Lung (tissue), 12 donors: ENCODE data around the gene TMEM221. TPM values are rescaled to one million over a fixed set of nuclear protein-coding genes. Genes with fewer than 3 reads are reported as not detected.

Experiments used
- ATAC-seq: fragments of 200-7000 bp; cut with Tn5 transposase; one replicate; pipeline ENCODE4 v1.9.1; 2020; ENCODE audit warnings: moderate number of reproducible peaks; ENCODE audit not compliant: insufficient read depth, low FRiP score
- DNase-seq, 3 donors: peaks; one replicate each; pipeline ENCODE4 v3.0.0-alpha.2; 2013 to 2017
- H3K27ac ChIP-seq, 2 donors: one replicate each; pipeline ENCODE4 v1.5.1; 2013; ENCODE audit warnings: mild to moderate bottlenecking in 2 of 2, moderate library complexity in 2 of 2, control low read depth in 1 of 2, inconsistent platforms in 1 of 2, low read depth in 1 of 2, low read length in 1 of 2
- H3K27me3 ChIP-seq, 3 donors: one replicate each; pipeline ENCODE4 v1.5.1; 2013; ENCODE audit warnings: low read length in 2 of 3; ENCODE audit not compliant: control insufficient read depth in 3 of 3, insufficient read depth in 3 of 3
- H3K36me3 ChIP-seq, 4 donors: one replicate each; pipeline ENCODE4 v1.5.1; 2013; ENCODE audit warnings: low read length in 4 of 4, mild to moderate bottlenecking in 1 of 4, moderate library complexity in 1 of 4; ENCODE audit not compliant: control insufficient read depth in 4 of 4, insufficient read depth in 4 of 4
- H3K4me1 ChIP-seq, 5 donors: one replicate each; pipeline ENCODE4 v1.5.1; 2013; ENCODE audit warnings: low read length in 5 of 5, mild to moderate bottlenecking in 2 of 5, moderate library complexity in 1 of 5; ENCODE audit not compliant: control insufficient read depth in 5 of 5, insufficient read depth in 5 of 5
- H3K4me3 ChIP-seq: one replicate; pipeline ENCODE4 v1.5.1; 2013; ENCODE audit warnings: mild to moderate bottlenecking, control low read depth, moderate library complexity
- H3K9ac ChIP-seq, 2 donors: one replicate each; pipeline ENCODE4 v1.5.1; 2013; ENCODE audit warnings: low read length in 2 of 2, control low read depth in 1 of 2; ENCODE audit not compliant: insufficient read depth in 1 of 2
- H3K9me3 ChIP-seq, 4 donors: one replicate each; pipeline ENCODE4 v1.5.1; 2013; ENCODE audit warnings: low read length in 3 of 4, mild to moderate bottlenecking in 1 of 4, moderate library complexity in 1 of 4; ENCODE audit not compliant: control insufficient read depth in 4 of 4, insufficient read depth in 3 of 4
- WGBS, 2 donors: extraction: QIAGEN DNeasy Blood & Tissue Kit; methylation state at CpG; one replicate each; pipeline ENCODE4 v1.1.7; 2013; 5-methylcytosine and 5-hydroxymethylcytosine counted together
- polyA plus RNA-seq, 2 donors: library from polyadenylated mRNA; stranded (reverse); fragments of 200-250 nt; gene quantifications; one replicate each; pipeline ENCODE4 v1.2.1, GENCODE V29; 2013
- total RNA-seq, 2 donors: library from RNA; depleted of rRNA in 1 of 2; stranded (reverse); fragments of >200 nt in 1 of 2; gene quantifications; one replicate each; pipeline ENCODE4 v1.2.1, GENCODE V29; 2014 to 2021
- TF ChIP-seq, protein P1 (sequence below): IDR thresholded peaks from 2 replicates; pipeline ENCODE4 v1.5.1; 2012; ENCODE audit warnings: mild to moderate bottlenecking; ENCODE audit errors: control extremely low read depth, extremely low read depth
- donor health status: control.
- donor health status: control.
- donor health status: Bipolar disorder and iron deficiency.
- donor health status: healthy.
- donor health status: DM: yes; HTN: yes; CAD: no.

Gene TMEM221
- total and polyA plus RNA-seq, 4 donors = 0.06 to 0.57 (median 0.10) TPM

DNA sequence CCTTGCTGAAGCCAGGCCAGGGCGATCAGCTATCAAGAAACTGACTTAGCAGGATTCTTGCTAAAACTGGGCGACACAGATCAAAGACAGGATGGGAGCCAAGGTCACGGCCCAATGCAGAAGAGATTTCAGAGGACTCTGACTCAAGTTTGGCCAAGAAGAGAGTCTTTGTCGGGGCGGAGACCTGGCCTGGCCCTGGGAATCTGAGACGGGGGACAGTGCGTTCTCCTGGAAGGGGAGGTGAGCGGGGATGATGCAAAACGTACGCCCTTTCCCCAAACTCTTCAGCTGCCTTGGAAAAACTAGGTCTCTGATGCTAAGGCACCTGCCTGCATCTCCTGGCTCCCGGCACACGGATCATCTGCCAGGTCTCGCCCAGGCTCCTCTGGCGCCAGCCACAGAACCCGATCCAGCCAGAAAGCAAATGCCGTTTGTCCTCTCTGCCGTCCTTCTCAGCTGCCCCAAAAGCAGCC is 18.8 kb downstream of the TMEM221 start:
- Histone ChIP-seq H3K27ac (no peak overlapping the region), H3K4me3 (no peak overlapping the region), H3K4me1 (peaks cover 0 to 3% (median 0%) of the 10 kb centered on the region in 5 donors), H3K9ac (no peak overlapping the region), H3K36me3 (no peaks in the 10 kb centered on the region), H3K27me3 (no peaks in the 10 kb centered on the region), H3K9me3 (no peaks in the 10 kb centered on the region)
- TF ChIP-seq, protein P1, sequence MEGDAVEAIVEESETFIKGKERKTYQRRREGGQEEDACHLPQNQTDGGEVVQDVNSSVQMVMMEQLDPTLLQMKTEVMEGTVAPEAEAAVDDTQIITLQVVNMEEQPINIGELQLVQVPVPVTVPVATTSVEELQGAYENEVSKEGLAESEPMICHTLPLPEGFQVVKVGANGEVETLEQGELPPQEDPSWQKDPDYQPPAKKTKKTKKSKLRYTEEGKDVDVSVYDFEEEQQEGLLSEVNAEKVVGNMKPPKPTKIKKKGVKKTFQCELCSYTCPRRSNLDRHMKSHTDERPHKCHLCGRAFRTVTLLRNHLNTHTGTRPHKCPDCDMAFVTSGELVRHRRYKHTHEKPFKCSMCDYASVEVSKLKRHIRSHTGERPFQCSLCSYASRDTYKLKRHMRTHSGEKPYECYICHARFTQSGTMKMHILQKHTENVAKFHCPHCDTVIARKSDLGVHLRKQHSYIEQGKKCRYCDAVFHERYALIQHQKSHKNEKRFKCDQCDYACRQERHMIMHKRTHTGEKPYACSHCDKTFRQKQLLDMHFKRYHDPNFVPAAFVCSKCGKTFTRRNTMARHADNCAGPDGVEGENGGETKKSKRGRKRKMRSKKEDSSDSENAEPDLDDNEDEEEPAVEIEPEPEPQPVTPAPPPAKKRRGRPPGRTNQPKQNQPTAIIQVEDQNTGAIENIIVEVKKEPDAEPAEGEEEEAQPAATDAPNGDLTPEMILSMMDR = no peak
- ATAC-seq (no peak), DNase-seq (peak in 1 of 3 donors; percentile 29)
- WGBS, 2 donors = 69 to 80% methylated on average over 17 of the region's 17 CpGs

DNA sequence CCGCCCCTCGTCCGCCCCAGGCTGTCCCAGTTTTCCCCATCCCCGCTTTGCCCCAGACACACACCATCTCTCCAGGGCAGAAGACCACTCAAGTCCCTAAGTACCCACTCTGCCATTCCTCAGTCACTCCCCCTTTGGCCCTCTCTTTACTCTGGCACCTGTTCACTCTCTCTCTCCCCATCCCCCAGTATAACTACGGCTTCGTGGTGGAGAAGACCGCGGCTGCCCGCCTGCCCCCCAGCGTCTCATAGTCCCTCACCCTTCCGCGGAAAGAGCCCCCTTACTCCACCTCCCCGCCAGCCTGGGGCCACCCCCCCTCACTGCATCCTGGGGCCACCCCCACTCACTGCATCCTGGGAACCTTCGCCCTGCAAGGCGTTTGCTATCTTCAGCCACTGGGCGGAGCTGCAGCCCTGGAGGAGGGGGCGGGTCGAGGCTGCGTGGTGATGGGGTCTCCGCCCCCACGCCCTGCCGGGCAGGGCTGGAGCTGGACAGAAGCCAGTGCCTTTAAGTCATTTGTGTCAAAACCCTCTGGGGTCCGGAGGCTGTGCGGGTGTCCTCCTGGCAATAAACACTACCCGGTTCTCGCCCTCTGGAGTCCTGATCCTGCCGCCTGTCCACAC is 23.6 kb downstream of the TMEM221 start:
- peaks cover 0 to 10% (median 0%) of the 10 kb centered on the region in 5 donors for H3K4me1 ChIP-seq
- H3K27ac ChIP-seq = no peak overlapping the region
- H3K9me3 ChIP-seq = no peaks in the 10 kb centered on the region
- peaks cover 0 to 7% (median 3%) of the 10 kb centered on the region in 4 donors for H3K36me3 ChIP-seq
- DNase-seq (peak; percentile 66 to 78 (median 75)), ATAC-seq (no peak)
- H3K27me3 ChIP-seq = no peaks in the 10 kb centered on the region
- H3K4me3 ChIP-seq = no peak overlapping the region
- H3K9ac ChIP-seq = no peak overlapping the region
- TF ChIP-seq, protein P1 = no peak
- WGBS, 2 donors = 25 to 36% methylated on average over 26 to 27 of the region's 27 CpGs

- Histone ChIP-seq H3K4me3 (no peak overlapping the region), H3K9me3 (no peaks in the 10 kb centered on the region), H3K4me1 (peaks cover 0 to 10% (median 4%) of the 10 kb centered on the region in 5 donors), H3K36me3 (peaks cover 0 to 7% (median 3%) of the 10 kb centered on the region in 4 donors), H3K27ac (no peak overlapping the region), H3K27me3 (no peaks in the 10 kb centered on the region), H3K9ac (no peak overlapping the region)
- TF ChIP-seq, protein P1 = no peak
- DNase-seq (no peak), ATAC-seq (no peak)
- WGBS, 2 donors = 94 to 97% methylated on average over 20 of the region's 20 CpGs
Measured at GRCh38 chr19:17423429-17424208, 24.8 kb downstream of the TMEM221 start.
